HG02610 (cell line): ENCODE results near the gene ACAP2.
A peak's percentile ranks its signal among the peaks of the same experiment; 100 is the strongest.
"Not testable (repeated sequence)": the region's sequence is repeated elsewhere in the genome, so short reads cannot be mapped to it uniquely, and the experiment has no call there.

Experiments
- ATAC-seq: cut with Tn5 transposase; IDR thresholded peaks from one replicate; pipeline ENCODE4 v1.9.1; 2021; ENCODE audit warnings: mild to moderate bottlenecking, moderate library complexity; ENCODE audit not compliant: unreplicated experiment

Gene ACAP2

DNA sequence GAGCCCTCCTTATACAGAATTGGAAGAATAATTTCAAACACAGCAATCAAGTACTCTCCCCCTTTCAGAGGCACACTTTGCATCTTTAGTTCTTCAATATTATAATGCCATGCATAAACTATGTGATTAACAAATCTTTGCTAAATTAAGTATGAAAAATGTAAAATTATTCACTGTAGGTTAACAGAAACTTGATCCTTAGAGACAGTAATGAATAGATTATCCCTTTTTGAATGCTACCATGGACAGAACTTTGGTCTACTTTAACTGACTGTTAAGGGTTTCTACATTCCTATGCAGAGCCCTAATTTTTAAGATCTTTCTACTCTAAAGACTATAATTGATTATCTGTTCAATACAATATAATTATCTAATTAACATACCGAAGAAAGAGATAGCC lies 146.2 kb downstream of the ACAP2 start:
- no peak for ATAC-seq

DNA sequence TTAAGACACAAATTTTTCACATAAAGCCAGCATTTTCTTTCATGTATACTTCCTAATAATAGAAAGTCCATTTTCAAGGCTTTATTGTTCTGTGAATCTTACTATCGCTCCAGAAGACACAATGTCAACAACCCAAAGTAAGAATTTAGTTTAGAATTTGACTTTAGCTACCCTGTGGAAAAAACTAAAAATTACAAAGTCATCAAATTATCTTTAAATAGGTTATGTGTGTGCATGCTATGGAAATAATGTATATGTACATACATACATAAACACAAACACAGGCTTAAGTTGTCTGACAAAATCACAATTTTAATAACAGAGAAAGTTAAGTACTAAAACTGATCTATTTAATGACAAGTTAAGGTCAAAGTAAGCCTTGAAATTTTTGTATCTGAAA lies 151.7 kb downstream of the ACAP2 start:
- no peak for ATAC-seq

DNA sequence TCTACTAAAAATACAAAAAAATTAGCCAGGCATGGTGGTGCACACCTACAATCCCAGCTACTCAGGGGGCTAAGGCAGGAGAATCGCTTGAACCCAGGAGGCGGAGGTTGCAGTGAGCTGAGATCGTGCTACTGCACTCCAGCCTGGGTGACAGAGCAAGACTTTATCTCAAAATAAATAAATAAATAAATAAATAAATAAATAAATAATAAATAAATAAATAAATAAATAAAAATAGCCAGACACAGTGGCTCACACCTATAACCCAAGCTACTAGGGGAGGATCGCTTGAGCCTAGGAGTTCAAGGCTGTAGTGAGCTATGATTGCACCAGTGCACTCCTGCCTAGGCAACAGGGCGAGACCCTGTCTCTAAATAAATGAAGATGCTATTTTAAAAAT lies 152.2 kb downstream of the ACAP2 start:
- ATAC-seq: not testable (repeated sequence)

DNA sequence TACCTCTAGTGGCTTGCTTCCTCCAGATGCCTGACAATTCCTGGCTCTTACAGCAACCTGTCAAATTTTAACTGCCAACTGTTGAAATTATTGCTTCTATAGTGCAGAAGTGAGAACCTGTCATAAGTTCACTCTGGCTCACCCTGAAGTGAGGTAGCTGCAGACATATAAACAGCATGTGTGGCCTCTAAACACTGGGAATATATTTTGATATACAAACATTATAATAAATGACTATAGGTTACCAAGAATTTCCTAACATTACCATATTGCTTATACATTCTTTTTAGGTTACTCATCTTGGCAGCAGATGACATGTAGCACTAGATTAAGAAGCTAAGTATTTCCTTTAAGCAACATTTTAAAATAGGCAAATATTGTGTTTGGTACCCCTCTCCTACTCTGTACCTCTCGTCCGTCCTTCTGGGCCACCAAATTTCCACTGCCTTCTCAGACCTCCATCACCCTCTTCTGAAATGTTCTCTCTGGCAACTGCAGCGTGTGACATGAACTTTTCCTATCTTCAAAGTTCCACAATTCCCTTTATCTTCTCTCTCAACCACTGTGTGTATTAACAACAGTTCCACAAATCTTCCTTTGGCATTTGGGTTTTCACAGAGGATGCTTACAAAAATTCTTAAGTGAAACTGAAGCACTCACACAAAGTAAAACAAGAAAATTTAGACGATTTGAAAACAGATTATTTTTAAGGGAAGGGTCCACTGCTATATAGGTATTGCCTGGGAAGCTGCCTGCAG lies 156.5 kb downstream of the ACAP2 start:
- no peak for ATAC-seq

DNA sequence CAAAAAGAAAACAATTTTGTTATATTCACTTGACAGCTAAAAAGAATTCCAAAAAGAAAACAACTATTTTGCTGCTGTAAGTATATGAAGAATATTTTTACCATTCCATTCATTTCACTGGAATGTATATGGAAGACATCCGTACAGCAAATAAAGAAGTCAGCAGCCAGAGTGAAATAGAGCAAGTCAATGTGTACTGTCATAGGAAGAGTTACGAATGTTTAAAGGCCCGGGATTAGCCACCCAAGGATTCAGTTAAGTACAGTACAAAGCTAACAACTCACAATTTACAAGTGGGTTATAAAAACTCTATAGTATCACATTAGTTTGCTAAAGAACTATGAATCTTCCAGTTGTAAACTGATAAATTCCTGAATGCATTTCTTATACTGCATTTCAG lies 157.4 kb downstream of the ACAP2 start:
- no peak for ATAC-seq

DNA sequence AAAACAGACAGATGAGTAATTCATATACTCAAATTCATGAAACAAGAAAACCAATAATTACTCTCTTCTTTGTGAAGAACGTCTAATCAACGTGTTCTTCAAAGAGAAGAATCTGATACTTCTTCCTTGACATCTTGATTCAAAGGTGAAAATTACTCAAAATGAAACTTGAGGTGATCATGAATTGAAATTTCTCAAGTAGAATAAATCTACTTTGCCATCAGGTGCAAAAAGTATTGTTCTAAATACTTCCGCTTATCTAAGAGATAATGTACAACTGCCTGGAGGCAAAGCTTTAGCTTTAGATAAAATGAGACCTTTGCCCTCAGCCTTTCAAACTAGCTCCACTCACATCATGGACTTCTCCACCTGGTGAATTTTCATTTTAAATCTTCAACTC lies 158.0 kb downstream of the ACAP2 start:
- no peak for ATAC-seq

DNA sequence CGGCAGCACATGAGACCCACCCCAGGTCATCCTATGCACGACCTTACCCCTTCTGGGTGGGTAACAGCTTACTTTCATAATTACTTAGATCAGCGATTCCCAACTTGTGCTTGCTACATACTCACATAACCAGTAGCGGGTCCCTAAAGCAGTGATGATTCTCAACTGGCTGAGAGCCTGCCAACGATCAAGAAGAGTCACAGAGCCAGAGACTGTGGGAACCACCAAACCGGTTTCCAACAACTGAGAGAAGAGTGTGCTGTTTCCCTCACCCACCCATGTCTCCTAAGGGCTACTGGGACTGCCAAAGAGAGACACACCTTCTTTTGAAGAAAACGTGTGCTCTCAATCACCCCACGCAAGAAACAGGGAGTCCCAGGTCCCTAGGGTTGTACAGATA lies 159.9 kb downstream of the ACAP2 start:
- no peak for ATAC-seq

DNA sequence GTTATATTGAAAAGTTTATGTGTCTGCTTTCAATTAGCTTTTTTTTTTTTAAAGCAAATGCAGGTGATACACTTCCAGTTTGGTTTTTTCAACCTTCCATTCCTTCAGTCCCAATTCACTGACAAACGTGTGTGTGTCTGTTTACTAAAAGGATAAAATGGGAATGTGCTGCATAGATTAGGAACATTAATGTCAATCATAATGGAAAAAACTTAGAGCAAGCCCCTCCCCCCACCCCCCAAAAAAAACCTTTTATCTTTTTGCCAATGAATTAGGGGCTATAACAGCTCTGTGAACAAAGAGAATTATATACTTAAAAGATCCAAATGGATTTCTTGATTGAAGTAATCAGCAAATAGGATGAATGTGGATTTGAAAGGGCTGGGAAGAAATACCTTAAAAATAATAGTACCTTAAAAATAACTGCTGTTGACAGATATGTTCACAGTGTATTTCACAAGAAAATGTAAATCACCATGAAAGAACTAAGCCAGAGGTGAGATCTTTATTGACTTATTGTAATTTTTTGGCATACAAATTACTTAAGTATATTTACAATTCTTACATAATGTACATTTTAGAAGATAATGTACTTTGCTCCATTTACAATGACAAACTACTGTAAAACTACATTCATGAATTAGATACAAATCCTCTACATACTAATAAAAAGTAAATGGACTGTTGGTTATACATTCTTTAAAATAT lies 168.4 kb downstream of the ACAP2 start:
- ATAC-seq: no peak

DNA sequence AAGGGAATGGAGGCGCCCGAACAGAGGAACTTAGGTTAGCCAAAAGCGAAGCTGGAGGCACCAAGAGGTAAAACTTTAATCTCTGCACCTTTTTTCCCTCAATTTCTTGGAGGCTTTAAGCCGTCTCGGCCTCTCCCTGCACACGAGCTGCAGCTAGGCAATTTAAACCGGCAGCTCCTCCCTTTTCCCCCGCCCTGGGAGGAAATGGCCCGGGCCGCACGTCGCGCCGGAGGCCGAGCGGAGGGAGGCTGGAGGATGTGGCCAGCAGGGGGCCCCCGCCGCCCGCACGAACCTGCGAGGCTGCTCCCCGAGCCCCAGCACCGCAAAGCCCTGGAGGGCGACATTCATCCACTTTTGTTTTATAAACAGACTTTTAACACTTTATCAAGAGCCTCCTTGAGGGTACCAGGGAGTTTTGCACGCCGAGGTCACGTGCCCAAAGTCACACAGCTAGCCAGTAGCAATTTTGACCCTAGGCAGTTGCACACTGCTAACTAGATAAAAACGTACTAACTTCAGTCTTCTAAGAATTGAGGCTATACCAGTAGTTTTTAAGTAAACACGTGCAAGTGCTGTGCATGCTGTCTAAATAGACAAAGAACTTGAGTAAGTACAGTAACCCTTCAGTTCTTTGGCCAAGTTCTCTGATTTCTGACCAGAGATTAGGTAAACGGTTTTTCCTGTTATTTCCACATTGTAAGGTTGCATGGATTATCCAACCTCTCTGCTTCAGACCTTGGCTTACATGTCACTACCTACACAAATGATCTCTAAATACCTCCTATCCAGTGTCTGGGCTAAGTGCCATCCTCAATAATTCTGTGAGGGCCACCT lies 171.2 kb downstream of the ACAP2 start:
- ATAC-seq: peak; percentile 67

DNA sequence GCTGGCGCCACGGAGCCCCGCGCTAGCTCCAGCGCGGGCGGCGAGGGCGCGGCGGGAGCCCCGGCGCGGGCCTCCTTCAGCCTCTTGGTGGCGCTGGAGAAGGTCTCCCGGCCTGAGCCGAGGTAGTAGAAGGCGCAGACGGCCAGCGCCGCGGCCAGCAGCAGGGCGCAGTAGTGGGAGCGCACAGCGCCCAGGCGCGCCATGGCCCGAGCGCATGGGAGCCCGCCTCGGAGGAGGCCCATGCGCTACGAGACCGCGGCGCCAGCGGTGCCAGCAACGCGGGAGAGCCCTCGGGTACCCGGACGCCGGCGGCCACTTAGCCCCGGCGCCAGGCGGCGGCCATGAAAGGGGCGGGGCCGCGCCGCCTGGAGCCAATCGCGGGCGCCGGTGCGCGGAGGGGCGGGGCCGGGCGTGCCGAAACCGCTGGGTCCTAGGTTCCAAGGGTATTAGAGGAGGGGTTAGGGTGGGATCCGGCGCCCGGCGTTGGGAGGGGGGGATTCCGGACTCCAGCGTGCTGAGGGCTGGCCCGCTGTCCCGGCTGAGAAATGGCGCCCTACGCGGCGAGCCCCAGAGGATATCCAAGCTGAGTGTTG lies 171.9 kb downstream of the ACAP2 start, which contains the start of gene XXYLT1:
TSS of gene XXYLT1 (minus strand) at position 343 of the 593 bp plus-strand sequence. CDS start at position 242, 101 bp downstream.
- peak; percentile 88 for ATAC-seq

DNA sequence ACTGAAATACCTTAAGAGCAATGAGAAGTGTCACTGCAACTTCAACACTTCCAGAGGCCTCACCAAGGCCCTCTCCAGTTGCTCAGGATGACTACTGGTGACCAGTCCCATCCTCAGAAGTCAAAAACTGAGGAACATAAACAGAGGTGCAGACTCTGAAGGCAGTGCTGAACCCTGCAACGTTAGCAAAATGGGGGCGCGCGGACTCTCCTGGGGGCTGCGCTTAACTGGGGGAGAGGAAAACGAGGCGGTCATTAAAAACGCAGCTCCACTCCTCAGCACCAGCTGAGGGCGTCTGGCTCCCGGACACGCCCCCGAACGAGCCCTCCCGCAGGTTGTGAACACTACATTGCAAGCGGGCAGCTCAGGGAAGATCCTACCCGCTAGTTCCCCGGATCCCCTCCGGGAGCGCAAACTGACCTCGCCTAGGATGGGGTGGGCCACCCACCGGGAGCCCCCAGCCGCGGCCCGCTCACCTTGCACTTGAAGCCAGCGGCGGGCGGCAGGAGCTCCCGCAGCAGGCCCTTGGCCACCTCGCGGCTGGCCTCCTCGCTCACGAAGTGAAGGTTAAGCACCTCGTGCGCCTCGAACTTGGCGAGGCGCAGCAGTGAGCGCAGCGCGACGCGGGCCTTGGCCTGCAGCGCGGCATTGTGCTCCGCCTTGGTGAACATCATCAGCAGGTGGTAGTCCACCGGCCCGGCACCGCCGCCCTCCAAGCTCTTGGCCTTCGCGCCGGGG lies 172.6 kb downstream of the ACAP2 start:
- ATAC-seq: peak; percentile 10

DNA sequence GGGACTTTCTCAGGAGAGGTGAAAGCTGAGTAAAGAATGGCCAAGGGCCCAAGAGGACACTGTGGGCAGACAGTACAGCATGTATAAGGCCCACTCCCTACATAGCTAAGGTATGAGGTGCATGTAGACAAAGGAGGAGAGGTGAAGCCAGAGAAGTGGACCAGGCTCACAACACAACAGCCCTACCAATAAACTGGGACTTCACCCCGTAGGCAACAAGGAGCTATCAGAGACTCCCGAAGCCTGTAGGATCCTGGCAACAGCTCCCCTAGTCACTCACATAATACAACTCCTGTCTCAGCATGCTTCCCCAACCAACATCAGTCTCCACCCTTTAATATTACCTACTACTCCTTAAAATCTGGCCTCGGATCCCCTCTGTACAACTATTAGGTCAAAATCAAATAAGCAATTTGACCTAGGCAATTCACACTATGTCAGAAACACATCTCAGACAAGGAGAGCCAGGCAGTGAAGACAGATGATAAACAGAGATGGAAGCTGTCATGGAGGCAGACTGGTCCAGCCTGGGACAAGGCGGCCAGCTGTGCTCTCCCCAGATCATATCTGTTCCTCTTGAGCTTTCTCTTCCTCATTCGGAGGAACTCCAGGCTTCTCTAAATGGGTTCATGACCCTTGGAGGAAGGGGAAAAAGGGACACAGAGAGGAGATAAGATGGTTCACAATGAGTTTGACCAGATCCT lies 173.3 kb downstream of the ACAP2 start:
- ATAC-seq: no peak

DNA sequence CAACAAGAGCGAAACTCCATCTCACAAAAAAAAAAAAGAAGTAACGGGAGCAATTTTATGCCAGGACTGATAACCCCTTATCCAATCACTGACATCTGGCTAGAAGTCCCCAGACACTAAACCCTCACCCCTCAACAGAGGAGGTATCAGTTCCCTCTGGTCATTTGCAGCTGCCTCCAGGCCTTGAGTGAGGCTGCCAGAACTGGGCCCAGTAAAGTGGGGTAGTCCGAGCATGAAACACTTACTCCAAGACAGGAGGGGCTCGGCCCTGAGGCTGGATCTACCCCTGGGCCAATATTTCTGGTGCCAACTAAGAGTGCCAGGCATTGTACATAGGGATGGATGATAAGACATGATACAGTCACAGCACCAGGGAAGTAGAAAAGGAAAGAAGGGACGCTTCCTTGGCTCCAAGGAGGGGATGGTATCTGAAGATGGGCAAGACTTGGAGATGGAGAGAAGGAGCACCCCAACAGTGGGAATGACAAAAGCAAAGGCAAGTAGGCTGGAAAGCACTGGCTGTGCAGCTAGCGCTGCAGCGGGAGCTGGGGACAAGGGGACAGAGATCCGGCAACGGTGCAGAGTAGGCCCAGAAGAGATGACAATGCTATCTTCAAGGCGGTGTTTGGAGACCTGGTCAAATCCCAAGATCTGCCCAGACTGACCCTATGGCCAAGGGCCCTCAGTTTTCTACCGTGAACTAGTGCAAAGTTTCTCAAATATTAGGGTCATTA lies 174.1 kb downstream of the ACAP2 start:
- ATAC-seq: no peak

DNA sequence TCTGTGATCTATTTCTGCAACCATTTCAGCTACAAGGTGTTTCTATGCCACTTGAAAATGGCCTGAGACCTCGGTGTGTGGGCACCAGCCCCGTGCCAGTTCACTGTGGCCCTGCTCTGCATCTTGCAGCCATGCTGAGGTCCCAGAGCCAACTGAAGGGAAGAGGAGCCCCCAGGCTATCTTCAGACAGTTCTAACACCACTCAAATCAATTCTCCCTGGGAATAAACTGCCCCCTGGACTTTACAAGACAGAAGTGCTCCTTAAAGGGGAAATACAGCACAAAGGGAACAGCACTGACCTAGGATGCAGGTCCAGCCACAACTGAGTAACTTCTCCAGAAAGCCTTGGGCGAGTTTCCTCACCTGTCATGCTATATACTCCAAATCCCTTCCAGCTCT lies 175.7 kb downstream of the ACAP2 start:
- ATAC-seq: no peak

DNA sequence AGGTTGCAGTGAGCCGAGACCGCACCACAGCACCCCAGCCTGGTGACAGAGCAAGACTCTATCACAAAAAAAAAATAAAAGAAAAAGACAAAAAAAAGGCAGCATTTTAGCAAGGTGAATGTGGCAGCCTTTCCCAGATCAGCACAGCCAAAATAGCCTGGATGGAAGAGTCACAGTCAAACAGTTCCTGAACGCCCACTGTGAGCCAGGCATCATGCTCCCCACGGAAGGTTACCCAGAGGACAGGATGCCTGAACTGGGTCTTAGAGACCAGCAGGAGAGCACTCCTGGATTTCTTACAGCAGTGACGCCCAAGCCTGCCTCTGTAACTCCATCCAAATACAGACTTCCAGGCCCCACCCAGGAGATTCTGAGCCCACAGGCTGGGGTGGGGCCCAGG lies 176.4 kb downstream of the ACAP2 start:
- ATAC-seq: no peak

DNA sequence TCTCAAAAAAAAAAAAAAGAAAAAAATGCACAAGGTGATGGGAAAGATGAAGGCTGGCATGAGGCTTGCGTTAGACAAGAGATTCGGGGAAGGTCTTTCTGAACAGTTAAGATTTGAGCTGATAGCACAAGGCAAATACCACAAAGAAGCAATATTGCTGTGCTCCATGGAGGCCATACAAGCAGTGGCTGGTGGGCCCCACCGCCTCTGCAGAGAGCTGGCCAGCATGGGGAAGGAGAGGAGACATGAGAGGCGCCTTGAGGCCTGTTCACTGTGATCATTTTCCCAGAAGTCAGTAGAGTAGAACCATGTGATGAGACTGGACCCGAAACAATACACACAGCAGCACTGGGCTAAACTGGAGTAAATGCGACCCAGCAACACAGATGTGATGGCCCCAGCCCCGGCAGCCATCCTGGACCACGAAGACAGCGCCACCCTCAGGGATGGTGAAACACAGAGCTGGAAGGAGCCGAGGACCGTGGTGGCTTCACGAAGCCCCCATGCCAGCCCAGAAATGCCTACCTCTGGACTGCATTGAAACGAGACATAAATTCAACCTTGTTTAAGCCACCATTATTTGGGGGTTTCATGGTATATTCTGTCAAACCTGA lies 177.3 kb downstream of the ACAP2 start:
- ATAC-seq: no peak

DNA sequence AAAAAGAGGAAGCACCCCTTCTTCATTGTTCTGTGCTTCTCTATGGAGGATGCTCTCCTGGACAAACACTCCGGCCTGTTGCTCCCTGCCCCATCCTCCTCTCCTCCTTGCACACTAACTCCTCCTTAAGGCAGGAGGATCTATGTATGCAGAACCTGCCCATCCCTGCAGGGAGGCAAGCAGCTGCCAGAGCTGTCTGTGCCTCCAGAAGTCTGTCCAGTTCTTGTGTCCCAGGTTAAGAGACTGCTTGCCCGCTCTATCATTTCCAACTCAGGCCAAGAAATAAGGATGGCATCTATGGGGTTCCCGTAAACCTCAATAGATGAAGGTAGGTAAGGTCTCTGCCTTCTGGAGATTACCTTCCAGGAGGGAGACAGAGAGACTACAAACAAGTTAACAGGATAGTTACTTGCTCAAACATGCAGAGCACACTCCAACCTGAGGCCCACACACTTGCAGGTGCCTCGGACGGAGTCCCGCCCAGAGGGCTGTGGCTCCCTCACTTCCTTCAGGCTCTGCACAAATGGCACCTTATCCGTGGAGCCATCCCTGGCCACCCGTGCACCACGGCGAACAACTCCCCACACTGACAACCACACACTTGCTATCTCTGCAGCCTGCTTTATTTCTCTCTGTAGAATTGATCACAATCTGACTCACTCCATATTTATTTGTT lies 178.8 kb downstream of the ACAP2 start:
- no peak for ATAC-seq
